Activated naive CD8-positive, alpha-beta T cell (primary cell): Measurements from ENCODE around the gene REPIN1.
"Not testable (repeated sequence)": the region's sequence is repeated elsewhere in the genome, so short reads cannot be mapped to it uniquely, and the experiment has no call there.

ENCODE experiments used
- H3K27ac Mint-ChIP-seq: one replicate; pipeline ENCODE4 v1.8.0; 2021; ENCODE audit warnings: mixed read lengths
- H3K27me3 Mint-ChIP-seq: one replicate; pipeline ENCODE4 v1.8.0; 2021; ENCODE audit warnings: mixed read lengths
- H3K36me3 Mint-ChIP-seq: one replicate; pipeline ENCODE4 v1.8.0; 2021; ENCODE audit warnings: mixed read lengths
- H3K4me1 Mint-ChIP-seq: one replicate; pipeline ENCODE4 v1.8.0; 2021; ENCODE audit warnings: low read depth, mixed read lengths
- H3K4me3 Mint-ChIP-seq: one replicate; pipeline ENCODE4 v1.8.0; 2021; ENCODE audit warnings: mild to moderate bottlenecking, mixed read lengths
- H3K9me3 Mint-ChIP-seq: one replicate; pipeline ENCODE4 v1.8.0; 2021; ENCODE audit warnings: low read depth, mixed read lengths

The REPIN1 gene

DNA sequence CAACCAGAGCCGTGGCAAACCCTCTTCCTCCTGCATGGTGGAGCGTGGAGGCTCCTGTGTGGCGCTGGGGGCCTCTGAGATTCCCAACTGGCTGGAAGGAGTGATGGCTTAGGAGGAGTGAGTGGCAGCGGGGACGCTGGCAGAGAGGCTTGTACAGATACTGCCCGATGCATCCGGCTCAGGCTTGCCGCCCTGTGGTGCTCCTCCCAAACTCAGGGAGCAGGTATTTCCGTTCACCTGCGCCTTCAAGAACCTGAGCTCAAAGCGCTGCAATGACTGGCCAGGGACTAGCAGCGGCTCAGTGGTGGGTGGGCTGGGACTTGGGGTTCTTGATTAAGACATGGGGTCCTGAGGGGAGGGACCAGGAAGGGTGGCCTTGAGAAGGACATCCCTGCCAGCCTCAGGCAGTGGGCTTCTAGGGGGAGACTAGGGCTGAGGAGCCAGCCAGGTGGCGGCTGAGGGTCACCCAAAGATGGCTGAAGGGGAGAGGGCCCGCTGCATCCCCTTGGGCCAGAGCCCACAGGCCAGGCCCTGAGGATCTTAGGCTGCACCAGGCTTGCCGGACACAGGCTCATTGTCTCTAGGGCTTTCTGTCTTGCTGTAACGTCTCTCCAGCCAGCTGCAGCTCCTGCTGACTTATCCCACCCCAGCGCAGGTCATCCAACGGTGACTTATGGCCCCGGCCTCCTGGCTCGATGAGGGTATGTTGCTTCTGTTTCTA is 13.7 kb downstream of the REPIN1 start:
- Mint-ChIP-seq H3K4me1 (peaks cover 26% of the 10 kb centered on the region), H3K27ac (no peak overlapping the region), H3K9me3 (no peaks in the 10 kb centered on the region), H3K36me3 (no peaks in the 10 kb centered on the region), H3K4me3 (no peak overlapping the region), H3K27me3 (no peaks in the 10 kb centered on the region)

DNA sequence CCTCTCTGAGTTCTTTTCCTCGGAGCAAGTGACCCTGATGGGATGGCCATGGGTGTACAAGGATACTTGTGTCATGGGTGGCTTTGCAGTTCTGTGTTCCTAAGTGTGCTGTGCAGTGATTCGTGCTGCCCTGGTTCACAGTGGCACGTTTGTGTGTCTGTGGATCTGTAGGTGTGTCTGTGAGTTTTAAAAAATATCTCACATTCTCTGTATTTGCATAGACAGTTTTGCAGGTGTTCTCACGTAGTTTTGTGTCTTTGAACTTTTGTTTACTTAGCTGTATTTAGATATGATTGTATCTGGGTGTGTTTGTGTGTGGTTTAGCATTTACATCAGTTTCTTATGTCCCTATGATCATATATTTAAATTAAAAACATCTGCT is 14.2 kb downstream of the REPIN1 start:
- H3K27ac Mint-ChIP-seq: no peak overlapping the region

DNA sequence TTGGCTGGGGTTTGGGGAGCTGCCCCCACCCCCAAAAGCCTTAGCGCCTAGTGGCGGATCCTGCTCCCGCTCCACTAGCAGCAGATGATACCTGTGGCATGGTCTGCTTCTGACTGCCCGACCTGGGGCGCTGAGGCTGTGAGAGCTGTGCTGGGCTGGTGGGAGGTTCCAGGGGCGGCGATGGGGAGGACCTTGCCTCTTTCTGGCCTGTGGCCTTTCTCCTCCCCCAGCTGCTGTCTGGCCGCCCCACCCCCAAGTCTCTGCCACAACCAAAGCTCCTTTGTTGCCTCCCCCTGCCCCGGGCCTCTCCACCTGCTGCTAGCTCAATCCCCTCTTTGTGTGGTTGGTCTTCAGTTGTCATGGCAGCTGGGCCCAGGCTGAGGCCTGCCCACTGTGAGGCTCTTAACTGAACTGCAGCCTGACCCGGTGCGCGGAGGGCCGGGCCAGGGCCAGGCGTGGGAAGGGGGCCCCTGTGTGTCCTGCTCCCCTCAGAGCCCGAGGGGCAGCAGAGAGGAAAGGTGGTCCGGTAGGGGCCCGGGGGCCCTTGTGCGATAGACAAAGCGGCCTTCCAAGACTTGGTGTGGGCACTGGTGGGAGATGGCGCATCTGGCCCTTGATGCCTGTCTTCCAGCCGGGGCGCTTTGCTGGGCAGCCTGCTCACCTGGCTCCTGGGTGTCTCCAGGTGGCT is 15.2 kb downstream of the REPIN1 start:
- H3K27ac Mint-ChIP-seq: no peak overlapping the region
- H3K9me3 Mint-ChIP-seq: no peaks in the 10 kb centered on the region
- no peaks in the 10 kb centered on the region for H3K27me3 Mint-ChIP-seq

More for the DNA sequence above, 14.2 kb downstream of the REPIN1 start:
- no peaks in the 10 kb centered on the region for H3K27me3 Mint-ChIP-seq
- no peak overlapping the region for H3K4me3 Mint-ChIP-seq
- no peaks in the 10 kb centered on the region for H3K36me3 Mint-ChIP-seq
- peaks cover 21% of the 10 kb centered on the region for H3K4me1 Mint-ChIP-seq
- no peaks in the 10 kb centered on the region for H3K9me3 Mint-ChIP-seq

DNA sequence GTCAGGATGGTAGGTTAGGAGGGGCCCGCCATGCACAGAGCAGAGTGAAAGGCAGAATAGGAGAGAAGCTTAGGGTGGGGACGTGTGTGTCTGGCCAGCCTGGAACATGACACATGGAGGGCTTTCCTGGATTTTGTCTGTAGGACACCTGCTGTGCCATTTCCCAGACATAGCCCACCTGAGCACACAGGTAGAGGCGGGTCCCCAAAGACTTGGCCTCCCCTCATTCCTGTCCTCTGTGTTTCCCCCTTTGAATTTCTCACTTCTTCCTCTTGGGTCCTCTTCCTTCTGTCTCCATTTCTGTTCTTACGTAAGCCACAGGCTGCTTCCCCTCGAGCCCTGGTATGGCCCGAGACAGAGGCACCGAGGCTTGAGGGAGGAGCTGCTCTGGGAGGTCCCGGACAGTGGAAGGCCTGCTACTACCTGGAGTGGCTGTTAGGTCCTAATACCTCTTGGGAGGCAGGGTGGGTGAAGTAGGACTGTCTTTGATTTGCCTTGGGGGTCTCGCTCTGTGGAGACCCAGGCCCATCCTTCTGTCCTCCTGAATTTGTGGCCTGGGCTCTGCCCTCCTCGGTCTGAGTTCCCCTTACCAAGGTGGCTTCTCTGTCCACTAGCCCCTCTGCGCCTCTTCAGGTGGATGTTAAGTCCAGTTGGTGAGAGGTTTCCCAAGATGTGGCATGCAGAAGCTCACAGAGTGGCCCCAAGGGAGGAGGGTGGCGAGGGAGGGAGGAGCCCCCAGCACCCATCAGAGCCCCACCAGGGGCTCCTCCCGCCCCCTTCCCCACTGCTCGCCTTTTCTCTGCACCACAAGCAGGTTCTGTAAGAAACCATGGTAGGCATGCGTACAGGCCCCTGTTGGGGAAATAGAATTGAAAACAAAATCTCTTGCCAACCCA is 16.0 kb downstream of the REPIN1 start:
- Mint-ChIP-seq H3K4me3 (no peak overlapping the region), H3K4me1 (peaks cover 13% of the 10 kb centered on the region), H3K27me3 (no peaks in the 10 kb centered on the region), H3K9me3 (no peaks in the 10 kb centered on the region), H3K27ac (no peak overlapping the region), H3K36me3 (no peaks in the 10 kb centered on the region)

More for the DNA sequence above, 15.2 kb downstream of the REPIN1 start:
- Mint-ChIP-seq H3K4me1 (peaks cover 15% of the 10 kb centered on the region), H3K36me3 (no peaks in the 10 kb centered on the region), H3K4me3 (no peak overlapping the region)

DNA sequence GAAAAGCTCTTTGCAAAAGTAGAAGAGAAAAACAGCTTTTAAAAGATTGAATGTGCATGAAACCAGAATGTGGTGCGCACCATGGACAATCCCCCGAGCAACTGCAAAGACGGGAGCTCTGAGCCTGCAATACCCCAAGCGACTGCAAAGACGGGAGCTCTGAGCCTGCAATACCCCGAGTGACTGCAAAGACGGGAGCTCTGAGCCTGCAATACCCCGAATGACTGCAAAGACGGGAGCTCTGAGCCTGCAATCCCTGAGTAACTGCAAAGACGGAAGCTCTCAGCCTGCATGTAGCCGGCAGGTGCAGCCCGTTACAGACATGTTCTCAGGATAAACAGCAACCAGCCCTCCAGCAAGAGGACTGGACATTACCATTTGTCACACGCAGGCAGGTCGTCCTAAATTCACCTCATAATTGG is 16.7 kb downstream of the REPIN1 start:
- no peak overlapping the region for H3K4me3 Mint-ChIP-seq
- H3K9me3 Mint-ChIP-seq: no peaks in the 10 kb centered on the region
- H3K4me1 Mint-ChIP-seq: peaks cover 6% of the 10 kb centered on the region
- no peak overlapping the region for H3K27ac Mint-ChIP-seq
- no peaks in the 10 kb centered on the region for H3K27me3 Mint-ChIP-seq
- no peaks in the 10 kb centered on the region for H3K36me3 Mint-ChIP-seq

DNA sequence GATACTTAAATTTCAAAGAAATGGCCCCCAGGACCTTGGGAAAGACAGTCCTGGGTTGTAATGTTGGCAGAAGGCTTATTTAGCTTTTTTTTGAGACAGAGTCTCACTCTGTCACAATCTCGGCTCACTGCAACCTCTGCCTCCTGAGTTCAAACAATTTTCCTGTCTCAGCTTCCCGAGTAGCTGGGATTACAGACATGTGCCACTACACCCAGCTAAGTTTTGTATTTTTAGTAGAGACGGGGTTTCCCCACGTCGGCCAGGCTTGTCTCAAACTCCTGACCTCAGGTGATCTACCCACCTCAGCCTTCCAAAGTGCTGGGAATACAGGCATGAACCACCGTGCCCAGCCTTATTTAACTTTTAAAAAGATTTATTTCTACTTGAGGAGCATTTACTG is 17.3 kb downstream of the REPIN1 start:
- not testable (repeated sequence) for H3K36me3 Mint-ChIP-seq, H3K27ac Mint-ChIP-seq, H3K9me3 Mint-ChIP-seq, H3K4me1 Mint-ChIP-seq, H3K4me3 Mint-ChIP-seq, H3K27me3 Mint-ChIP-seq

DNA sequence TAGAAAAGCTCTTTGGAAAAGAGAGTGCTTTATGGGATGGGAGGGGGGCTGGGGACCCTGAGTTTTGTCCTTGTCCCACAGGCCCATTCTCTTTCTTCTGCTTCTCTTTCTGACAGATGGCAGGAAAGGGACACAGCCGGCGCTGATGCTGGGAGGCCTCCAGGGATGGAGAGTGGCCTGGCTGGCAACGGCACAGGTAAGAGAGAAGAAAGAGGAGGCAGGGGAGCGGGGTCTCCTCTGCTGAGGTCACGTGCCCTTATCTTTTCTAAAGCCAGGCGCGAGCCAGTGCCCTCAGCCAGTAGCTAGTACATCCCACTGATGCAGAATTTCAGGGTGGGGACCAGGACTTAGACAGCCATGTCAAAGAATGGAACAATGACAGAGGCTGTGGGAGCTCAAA is 19.7 kb downstream of the REPIN1 start:
- H3K36me3 Mint-ChIP-seq: peaks cover 6% of the 10 kb centered on the region
- H3K4me3 Mint-ChIP-seq: no peak overlapping the region
- no peaks in the 10 kb centered on the region for H3K9me3 Mint-ChIP-seq
- no peak overlapping the region for H3K27ac Mint-ChIP-seq
- no peaks in the 10 kb centered on the region for H3K4me1 Mint-ChIP-seq
- H3K27me3 Mint-ChIP-seq: no peaks in the 10 kb centered on the region

DNA sequence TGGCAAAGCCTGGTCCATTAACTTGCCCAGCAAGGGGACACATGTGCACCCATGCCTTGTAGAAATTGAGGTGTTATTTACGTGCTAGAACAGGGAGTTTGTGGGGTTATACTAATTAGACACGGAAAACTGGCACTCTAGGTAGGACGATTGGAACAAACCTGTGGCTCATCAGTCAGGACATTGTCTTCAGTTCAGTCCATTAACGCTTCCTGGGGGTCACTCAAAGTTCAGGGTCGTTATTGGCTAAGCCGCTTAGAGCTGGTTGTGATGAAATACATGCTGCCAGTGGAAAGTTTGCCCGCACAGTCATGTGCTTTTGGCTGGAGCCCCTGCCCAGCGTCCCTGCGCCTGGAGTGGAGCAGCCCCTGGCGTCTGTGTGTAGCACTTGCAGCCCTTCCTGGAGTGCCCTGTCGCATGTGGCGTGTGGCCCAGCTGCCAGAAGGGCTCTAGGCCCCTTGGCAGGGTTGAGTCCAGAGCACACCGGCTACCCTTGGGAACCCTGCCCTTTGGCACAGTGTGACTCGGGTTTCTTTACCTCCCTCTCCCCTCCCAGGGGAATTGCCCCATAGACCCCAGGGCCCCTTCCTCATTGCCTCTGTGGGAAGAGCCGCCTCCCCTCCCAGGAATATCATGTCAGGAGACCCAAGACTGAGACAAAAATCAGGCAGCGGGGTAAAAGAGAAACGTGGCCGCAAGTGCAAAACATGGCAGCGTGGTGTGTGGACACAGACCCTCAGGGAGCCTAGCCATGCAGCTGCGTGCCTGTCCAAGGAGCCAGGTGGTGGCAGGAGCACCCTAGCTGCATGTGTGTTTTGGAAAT is 20.3 kb downstream of the REPIN1 start:
- Mint-ChIP-seq H3K4me3 (no peak overlapping the region), H3K4me1 (no peaks in the 10 kb centered on the region), H3K27me3 (no peaks in the 10 kb centered on the region), H3K36me3 (peaks cover 6% of the 10 kb centered on the region), H3K9me3 (no peaks in the 10 kb centered on the region), H3K27ac (no peak overlapping the region)

DNA sequence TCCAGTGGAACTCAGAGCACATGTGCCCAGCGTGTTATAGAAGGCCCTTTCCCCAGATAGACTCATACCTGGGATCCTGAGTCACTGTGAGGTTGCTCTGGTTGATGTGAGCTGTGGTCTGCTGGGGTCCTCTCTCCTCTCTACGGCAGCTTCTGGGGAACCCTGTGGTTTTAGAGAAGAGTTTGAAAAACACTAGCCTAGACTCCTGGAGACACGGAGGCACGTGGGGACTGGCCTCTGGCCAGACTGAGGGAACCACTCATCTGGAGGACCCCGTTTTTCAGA is 20.9 kb downstream of the REPIN1 start:
- Mint-ChIP-seq H3K27me3 (no peaks in the 10 kb centered on the region), H3K27ac (no peak overlapping the region), H3K4me3 (no peak overlapping the region), H3K9me3 (no peaks in the 10 kb centered on the region), H3K4me1 (no peaks in the 10 kb centered on the region), H3K36me3 (peaks cover 6% of the 10 kb centered on the region)

DNA sequence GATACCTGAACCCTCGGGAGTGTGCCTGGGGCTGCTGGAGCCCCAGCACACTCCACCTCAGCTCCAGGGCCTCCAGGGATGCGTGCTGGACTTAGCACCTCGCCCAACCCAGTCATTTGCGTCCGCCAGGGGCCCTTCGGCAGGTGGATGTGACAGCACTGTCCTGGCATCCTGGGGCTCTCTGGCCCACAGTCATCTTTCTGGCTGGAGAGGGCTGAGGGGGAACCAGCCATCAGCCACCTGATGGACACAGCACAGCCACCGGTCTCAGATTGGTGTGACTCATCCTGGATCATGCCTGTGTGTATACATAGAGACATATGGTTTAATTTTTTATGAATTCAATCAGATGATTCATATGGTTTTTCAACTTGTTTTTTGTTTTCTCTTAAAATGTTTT is 21.6 kb downstream of the REPIN1 start:
- no peak overlapping the region for H3K27ac Mint-ChIP-seq
- H3K9me3 Mint-ChIP-seq: no peaks in the 10 kb centered on the region
- peaks cover 6% of the 10 kb centered on the region for H3K36me3 Mint-ChIP-seq
- no peak overlapping the region for H3K4me3 Mint-ChIP-seq
- no peaks in the 10 kb centered on the region for H3K27me3 Mint-ChIP-seq
- H3K4me1 Mint-ChIP-seq: peaks cover 4% of the 10 kb centered on the region

DNA sequence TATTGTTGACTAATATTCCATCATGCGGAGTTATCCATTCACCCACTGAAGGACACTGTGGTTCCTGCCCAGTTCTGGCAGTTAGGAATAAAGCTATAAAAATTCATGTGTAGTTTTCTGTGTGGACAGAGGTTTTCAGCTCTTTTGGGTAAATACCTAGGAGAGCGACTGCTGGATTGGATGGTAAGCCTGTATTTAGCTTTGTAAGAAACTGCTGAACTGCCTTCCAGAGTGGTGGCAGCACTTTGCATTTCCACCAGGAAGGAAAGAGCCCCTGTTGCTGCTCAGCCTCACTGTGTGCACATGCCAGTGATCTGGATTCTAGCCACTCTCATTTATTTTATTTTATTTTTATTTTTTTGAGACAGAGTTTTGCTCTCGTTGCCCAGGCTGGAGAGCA is 24.7 kb downstream of the REPIN1 start:
- Mint-ChIP-seq H3K27me3 (no peaks in the 10 kb centered on the region), H3K36me3 (peaks cover 6% of the 10 kb centered on the region), H3K4me3 (no peak overlapping the region), H3K9me3 (no peaks in the 10 kb centered on the region), H3K4me1 (peaks cover 4% of the 10 kb centered on the region), H3K27ac (no peak overlapping the region)

DNA sequence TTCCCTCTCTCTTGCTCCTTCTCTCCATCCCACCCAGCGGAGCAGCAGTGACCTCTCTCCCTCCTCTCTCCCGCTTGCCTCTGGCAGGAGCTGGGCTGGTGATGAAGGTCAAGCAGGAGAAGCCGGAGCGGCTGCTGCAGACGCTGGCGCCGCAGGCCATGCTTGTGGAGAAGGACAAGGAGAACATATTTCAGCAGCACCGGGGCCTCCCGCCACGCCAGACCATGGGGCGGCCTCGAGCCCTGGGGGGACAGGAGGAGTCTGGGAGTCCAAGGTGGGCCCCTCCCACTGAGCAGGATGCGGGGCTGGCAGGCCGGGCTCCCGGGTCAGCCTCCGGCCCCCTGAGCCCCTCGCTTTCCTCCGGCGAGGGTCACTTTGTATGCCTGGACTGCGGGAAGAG is 27.8 kb downstream of the REPIN1 start:
- Mint-ChIP-seq H3K27ac (no peak overlapping the region), H3K4me1 (peaks cover 6% of the 10 kb centered on the region), H3K4me3 (no peak overlapping the region), H3K36me3 (no peaks in the 10 kb centered on the region), H3K9me3 (no peaks in the 10 kb centered on the region), H3K27me3 (no peaks in the 10 kb centered on the region)

DNA sequence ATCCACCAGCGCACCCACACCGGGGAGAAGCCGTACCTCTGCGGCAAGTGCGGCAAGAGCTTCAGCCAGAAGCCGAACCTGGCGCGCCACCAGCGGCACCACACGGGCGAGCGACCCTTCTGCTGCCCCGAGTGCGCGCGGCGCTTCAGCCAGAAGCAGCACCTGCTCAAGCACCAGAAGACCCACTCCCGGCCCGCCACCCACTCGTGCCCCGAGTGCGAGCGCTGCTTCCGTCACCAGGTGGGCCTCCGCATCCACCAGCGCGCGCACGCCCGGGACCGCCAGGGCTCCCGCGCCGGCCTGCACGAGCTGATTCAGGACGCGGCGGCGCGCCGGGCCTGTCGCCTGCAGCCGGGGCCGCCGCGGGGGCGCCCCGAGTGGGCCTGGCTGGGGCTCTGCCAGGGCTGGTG is 28.2 kb downstream of the REPIN1 start:
- no peaks in the 10 kb centered on the region for H3K36me3 Mint-ChIP-seq
- peaks cover 7% of the 10 kb centered on the region for H3K4me1 Mint-ChIP-seq
- no peak overlapping the region for H3K27ac Mint-ChIP-seq
- no peaks in the 10 kb centered on the region for H3K27me3 Mint-ChIP-seq
- no peak overlapping the region for H3K4me3 Mint-ChIP-seq
- no peaks in the 10 kb centered on the region for H3K9me3 Mint-ChIP-seq

DNA sequence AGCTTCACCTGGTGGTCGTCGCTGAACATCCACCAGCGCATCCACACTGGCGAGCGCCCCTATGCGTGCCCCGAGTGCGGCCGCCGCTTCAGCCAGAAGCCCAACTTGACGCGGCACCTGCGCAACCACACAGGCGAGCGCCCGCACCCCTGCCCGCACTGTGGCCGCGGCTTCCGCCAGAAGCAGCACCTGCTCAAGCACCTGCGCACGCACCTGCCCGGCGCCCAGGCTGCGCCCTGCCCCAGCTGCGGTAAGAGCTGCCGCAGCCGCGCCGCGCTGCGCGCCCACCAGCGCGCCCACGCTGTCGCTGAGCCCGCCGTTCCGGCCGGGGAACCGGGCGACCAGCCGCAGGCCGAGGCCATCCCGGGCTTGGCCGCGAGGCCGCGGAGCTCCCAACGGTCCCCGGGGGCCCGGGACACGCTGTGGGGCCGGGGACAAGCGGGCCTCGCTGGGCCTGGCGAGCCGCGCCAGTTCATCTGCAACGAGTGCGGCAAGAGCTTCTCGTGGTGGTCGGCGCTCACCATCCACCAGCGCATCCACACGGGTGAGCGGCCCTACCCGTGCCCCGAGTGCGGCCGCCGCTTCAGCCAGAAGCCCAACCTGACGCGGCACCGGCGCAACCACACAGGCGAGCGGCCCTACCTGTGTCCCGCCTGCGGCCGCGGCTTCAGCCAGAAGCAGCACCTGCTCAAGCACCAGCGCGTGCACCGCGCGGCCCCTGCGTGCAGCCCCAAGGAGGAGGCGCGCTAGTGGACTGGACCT is 28.9 kb downstream of the REPIN1 start:
- Mint-ChIP-seq H3K4me3 (no peak overlapping the region), H3K9me3 (no peaks in the 10 kb centered on the region), H3K27ac (no peak overlapping the region), H3K4me1 (peaks cover 7% of the 10 kb centered on the region), H3K27me3 (no peaks in the 10 kb centered on the region), H3K36me3 (no peaks in the 10 kb centered on the region)
